Spinal cord (tissue), 10 donors: Measurements from ENCODE around the gene ADORA1. TPM values are rescaled to one million over a fixed set of nuclear protein-coding genes. Genes with fewer than 3 reads are reported as not detected.

Experiments used
- DNase-seq, 6 donors: peaks; one replicate each; pipeline versions ENCODE4 v3.0.0 to v3.0.0-alpha.2; 2013 to 2015; ENCODE audit warnings: low spot score in 6 of 6, low read depth in 4 of 6
- H3K27ac ChIP-seq: one replicate; pipeline ENCODE4 v1.5.1; 2013; ENCODE audit warnings: low read depth, low read length, control low read depth
- H3K27me3 ChIP-seq: one replicate; pipeline ENCODE4 v1.6.1; 2013; ENCODE audit warnings: low read length; ENCODE audit not compliant: control insufficient read depth, insufficient read depth
- H3K36me3 ChIP-seq: one replicate; pipeline ENCODE4 v1.6.1; 2013; ENCODE audit warnings: low read length; ENCODE audit not compliant: control insufficient read depth, insufficient read depth
- H3K4me1 ChIP-seq: one replicate; pipeline ENCODE4 v1.6.1; 2013; ENCODE audit warnings: low read length; ENCODE audit not compliant: control insufficient read depth, insufficient read depth
- H3K4me3 ChIP-seq: one replicate; pipeline ENCODE4 v1.5.1; 2013; ENCODE audit warnings: low read depth, low read length, control low read depth
- H3K9me3 ChIP-seq: one replicate; pipeline ENCODE4 v1.6.1; 2013; ENCODE audit warnings: low read length; ENCODE audit not compliant: control insufficient read depth, insufficient read depth
- whole genome bisulfite sequencing: methylation state at CpG from one replicate; pipeline ENCODE4 v1.1.5; 2013; ENCODE audit warnings: missing lambda C conversion rate; ENCODE audit not compliant: insufficient coverage; 5-methylcytosine and 5-hydroxymethylcytosine counted together
- long read RNA-seq, 4 donors: transcript quantifications; one replicate each; lab custom pipeline, GENCODE V29; 2026
- polyA plus RNA-seq, 2 donors: library from polyadenylated mRNA; unstranded; fragments of 120-200 nt; gene quantifications; one replicate each; pipeline ENCODE4 v1.2.1, GENCODE V29; 2013; ENCODE audit not compliant: insufficient read length in 2 of 2
- total RNA-seq, 2 donors: library from RNA; depleted of rRNA in 1 of 2; stranded (reverse); fragments of 120-200 nt in 1 of 2; fragments of >200 nt in 1 of 2; gene quantifications; one replicate each; pipeline versions ENCODE4 v1.2.3 to v1.2.4, GENCODE V29; 2013 to 2014
- donor health status: healthy.

The ADORA1 gene
- total RNA-seq (10 to 100 TPM in 1 of 2 donors, 1 to 10 TPM in 1; 3.1 to 11.7 TPM), polyA plus RNA-seq (10 to 100 TPM; 28.8 to 29.7 TPM)
- long read RNA-seq, donor 1, partial matches to known transcripts, result 6 of 11 reads
- long read RNA-seq, donor 1, other reads (novel, unspliced or antisense), result 0 of 11 reads
- long read RNA-seq, donor 2, result 0 reads
- long read RNA-seq, donor 3, partial matches to known transcripts, result 12 of 17 reads
- long read RNA-seq, donor 3, other reads (novel, unspliced or antisense), result 0 of 17 reads
- long read RNA-seq, donor 4, partial matches to known transcripts, result 12 of 18 reads
- long read RNA-seq, donor 4, other reads (novel, unspliced or antisense), result 0 of 18 reads

DNA sequence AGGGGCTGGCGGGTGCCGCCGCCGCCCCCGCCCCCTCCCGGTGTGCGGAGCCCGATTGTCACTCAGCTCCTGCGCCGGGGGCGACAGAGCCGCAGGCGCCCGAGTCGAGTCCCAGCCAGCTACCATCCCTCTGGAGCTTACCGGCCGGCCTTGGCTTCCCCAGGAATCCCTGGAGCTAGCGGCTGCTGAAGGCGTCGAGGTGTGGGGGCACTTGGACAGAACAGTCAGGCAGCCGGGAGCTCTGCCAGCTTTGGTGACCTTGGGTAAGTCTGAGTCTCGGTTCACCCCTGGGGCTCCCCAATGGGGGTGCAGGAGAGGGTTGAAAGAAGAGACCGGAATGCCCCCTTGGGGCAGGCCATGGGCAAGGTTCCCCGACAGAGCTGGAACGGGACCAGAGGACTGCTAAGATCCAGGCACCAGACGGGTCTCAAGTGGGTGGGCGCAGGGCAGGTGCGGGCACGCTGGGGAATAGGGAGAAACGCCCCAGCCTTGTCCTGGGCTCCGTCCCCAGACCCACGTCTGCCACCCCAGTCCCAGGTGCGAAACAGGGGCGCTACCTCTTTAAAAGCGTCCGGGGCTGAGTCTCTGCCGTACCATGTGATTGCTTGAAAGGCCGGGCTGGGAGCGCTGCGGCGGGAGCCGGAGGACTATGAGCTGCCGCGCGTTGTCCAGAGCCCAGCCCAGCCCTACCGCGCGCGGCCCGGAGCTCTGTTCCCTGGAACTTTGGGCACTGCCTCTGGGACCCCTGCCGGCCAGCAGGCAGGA lies at the start of gene ADORA1:
ADORA1 (plus strand) TSS at position 61 of the 765 bp plus-strand sequence. CDS start 1,116 bp downstream, outside the sequence.
- peaks cover 7% of the 10 kb centered on the region for H3K27me3 ChIP-seq
- H3K27ac ChIP-seq, result no peak within 1 kb of the TSS
- H3K9me3 ChIP-seq, result no peaks in the 10 kb centered on the region
- H3K4me3 ChIP-seq, result peak within 1 kb of the TSS; percentile 47
- H3K4me1 ChIP-seq, result peaks cover 64% of the 10 kb centered on the region
- H3K36me3 ChIP-seq, result peaks cover 5% of the 10 kb centered on the region
- WGBS, result under 1% methylated on average over 51 of the region's 51 CpGs
- peak in 4 of 6 donors; percentile 52 to 91 (median 71) for DNase-seq

- Histone ChIP-seq H3K4me1 (peaks cover 17% of the 10 kb centered on the region), H3K27me3 (peaks cover 8% of the 10 kb centered on the region), H3K36me3 (peaks cover 19% of the 10 kb centered on the region), H3K4me3 (no peak overlapping the region), H3K9me3 (no peaks in the 10 kb centered on the region), H3K27ac (no peak overlapping the region)
- 100% methylated on average over 2 of the region's 2 CpGs for WGBS
- DNase-seq, result no peak
Measured at GRCh38 chr1:203077956-203078355, 49.6 kb upstream of the ADORA1 start.

- Histone ChIP-seq H3K4me3 (no peak overlapping the region), H3K9me3 (no peaks in the 10 kb centered on the region), H3K27ac (no peak overlapping the region), H3K4me1 (peaks cover 17% of the 10 kb centered on the region), H3K27me3 (peaks cover 8% of the 10 kb centered on the region), H3K36me3 (peaks cover 19% of the 10 kb centered on the region)
- WGBS, result no CpG with 5 or more reads among the region's 3 CpGs
- no peak for DNase-seq
Measured at GRCh38 chr1:203078478-203078877, 49.0 kb upstream of the ADORA1 start.

DNA sequence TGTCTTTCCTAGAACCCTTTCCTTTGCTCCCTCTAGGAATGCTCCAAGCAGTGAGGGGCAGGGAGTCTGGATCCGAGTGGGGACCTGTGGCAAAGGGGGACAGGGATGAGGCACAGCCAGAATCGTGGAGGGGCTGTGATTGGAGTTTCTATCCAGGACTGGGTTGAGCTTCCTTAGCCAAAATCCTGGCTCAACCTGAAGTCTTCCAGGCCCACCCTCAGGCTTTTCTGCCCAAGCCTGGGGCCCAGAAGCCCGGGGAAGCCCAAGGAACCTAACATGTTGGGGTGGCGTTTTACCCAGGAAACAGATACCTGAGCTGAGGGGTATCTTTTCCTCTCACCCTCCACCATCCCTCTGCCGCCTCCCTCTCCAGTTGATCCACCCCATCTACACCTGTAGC lies 47.1 kb upstream of the ADORA1 start:
- Histone ChIP-seq H3K9me3 (no peaks in the 10 kb centered on the region), H3K4me1 (peaks cover 15% of the 10 kb centered on the region), H3K27ac (no peak overlapping the region), H3K27me3 (peaks cover 7% of the 10 kb centered on the region), H3K4me3 (no peak overlapping the region), H3K36me3 (peaks cover 24% of the 10 kb centered on the region)
- WGBS, result 95% methylated on average over 3 of the region's 5 CpGs
- DNase-seq, result no peak

- Histone ChIP-seq H3K27me3 (no peaks in the 10 kb centered on the region), H3K9me3 (no peaks in the 10 kb centered on the region), H3K4me3 (no peak overlapping the region), H3K27ac (no peak overlapping the region), H3K4me1 (peaks cover 9% of the 10 kb centered on the region), H3K36me3 (peaks cover 15% of the 10 kb centered on the region)
- 41% methylated on average over 8 of the region's 9 CpGs for WGBS
- no peak for DNase-seq
Measured at GRCh38 chr1:203081465-203082230, 45.9 kb upstream of the ADORA1 start.

- H3K27ac ChIP-seq, result no peak overlapping the region
- no peaks in the 10 kb centered on the region for H3K27me3 ChIP-seq
- peaks cover 9% of the 10 kb centered on the region for H3K4me1 ChIP-seq
- H3K4me3 ChIP-seq, result no peak overlapping the region
- peaks cover 11% of the 10 kb centered on the region for H3K36me3 ChIP-seq
- H3K9me3 ChIP-seq, result no peaks in the 10 kb centered on the region
- whole genome bisulfite sequencing, result 43% methylated on average over 1 of the region's 3 CpGs
- DNase-seq, result no peak
Measured at GRCh38 chr1:203082231-203082505, 45.4 kb upstream of the ADORA1 start.

GRCh38 chr1:203082571-203083462 lies 44.7 kb upstream of the ADORA1 start:
- Histone ChIP-seq H3K36me3 (peaks cover 11% of the 10 kb centered on the region), H3K4me3 (no peak overlapping the region), H3K4me1 (peaks cover 9% of the 10 kb centered on the region), H3K27me3 (no peaks in the 10 kb centered on the region), H3K27ac (no peak overlapping the region), H3K9me3 (no peaks in the 10 kb centered on the region)
- whole genome bisulfite sequencing, result 65% methylated on average over 7 of the region's 11 CpGs
- no peak for DNase-seq

GRCh38 chr1:203083463-203083921 lies 44.0 kb upstream of the ADORA1 start:
- no peaks in the 10 kb centered on the region for H3K9me3 ChIP-seq
- WGBS, result 93% methylated on average over 6 of the region's 11 CpGs
- H3K4me1 ChIP-seq, result peaks cover 9% of the 10 kb centered on the region
- peaks cover 9% of the 10 kb centered on the region for H3K36me3 ChIP-seq
- no peak overlapping the region for H3K4me3 ChIP-seq
- H3K27ac ChIP-seq, result no peak overlapping the region
- no peaks in the 10 kb centered on the region for H3K27me3 ChIP-seq
- DNase-seq, result no peak
